ENCODE measurements around the gene ANXA4. TPM values are rescaled to one million over a fixed set of nuclear protein-coding genes. Genes with fewer than 3 reads are reported as not detected.
A peak's percentile ranks its signal among the peaks of the same experiment; 100 is the strongest.
"Not testable (repeated sequence)": the region's sequence is repeated elsewhere in the genome, so short reads cannot be mapped to it uniquely, and the experiment has no call there.

Gene ANXA4
- total and polyA plus RNA-seq, 2 donors = 23.3 to 45.3 TPM

- Histone ChIP-seq H3K27me3 (ENCODE audit: control insufficient read depth in 2 of 2, insufficient read depth in 1 of 2, low read length in 1 of 2) (no peaks in the 10 kb centered on the region), H3K4me3 (ENCODE audit: low read length in 2 of 2) (no peak overlapping the region), H3K27ac (ENCODE audit: low read depth in 1 of 2, low read length in 1 of 2) (no peak overlapping the region), H3K9me3 (ENCODE audit: control insufficient read depth in 2 of 2, insufficient read depth in 1 of 2, low read length in 1 of 2) (no peaks in the 10 kb centered on the region), H3K4me1 (ENCODE audit: control insufficient read depth in 2 of 2, insufficient read depth in 2 of 2, low read length in 2 of 2) (peaks cover 28 to 30% of the 10 kb centered on the region in 2 donors), H3K36me3 (ENCODE audit: control insufficient read depth in 2 of 2, insufficient read depth in 2 of 2, low read length in 1 of 2) (no peaks in the 10 kb centered on the region)
- WGBS = 93% methylated on average over 9 of the region's 9 CpGs
- no peak for DNase-seq (ENCODE audit: low read depth in 6 of 9, low spot score in 9 of 9)
Measured at GRCh38 chr2:69701100-69701945, 40.6 kb upstream of the ANXA4 start.

GRCh38 chr2:69703189-69703588 is 38.7 kb upstream of the ANXA4 start:
- WGBS = 87% methylated on average over 3 of the region's 3 CpGs
- Histone ChIP-seq H3K27me3 (ENCODE audit: control insufficient read depth in 2 of 2, insufficient read depth in 1 of 2, low read length in 1 of 2) (no peaks in the 10 kb centered on the region), H3K4me3 (ENCODE audit: low read length in 2 of 2) (no peak overlapping the region), H3K36me3 (ENCODE audit: control insufficient read depth in 2 of 2, insufficient read depth in 2 of 2, low read length in 1 of 2) (no peaks in the 10 kb centered on the region), H3K27ac (ENCODE audit: low read depth in 1 of 2, low read length in 1 of 2) (no peak overlapping the region), H3K4me1 (ENCODE audit: control insufficient read depth in 2 of 2, insufficient read depth in 2 of 2, low read length in 2 of 2) (peaks cover 10 to 12% of the 10 kb centered on the region in 2 donors), H3K9me3 (ENCODE audit: control insufficient read depth in 2 of 2, insufficient read depth in 1 of 2, low read length in 1 of 2) (no peaks in the 10 kb centered on the region)
- no peak for DNase-seq (ENCODE audit: low read depth in 6 of 9, low spot score in 9 of 9)

GRCh38 chr2:69704446-69704845 is 37.5 kb upstream of the ANXA4 start:
- WGBS = 93% methylated on average over 5 of the region's 5 CpGs
- peak overlapping the region in 1 of 2 donors; percentile 8 for H3K27ac ChIP-seq (ENCODE audit: low read depth in 1 of 2, low read length in 1 of 2)

GRCh38 chr2:69709290-69709689 is 32.6 kb upstream of the ANXA4 start:
- no peak for DNase-seq (ENCODE audit: low read depth in 6 of 9, low spot score in 9 of 9)
- Histone ChIP-seq H3K4me3 (ENCODE audit: low read length in 2 of 2) (no peak overlapping the region), H3K4me1 (ENCODE audit: control insufficient read depth in 2 of 2, insufficient read depth in 2 of 2, low read length in 2 of 2) (peaks cover 0 to 2% of the 10 kb centered on the region in 2 donors), H3K36me3 (ENCODE audit: control insufficient read depth in 2 of 2, insufficient read depth in 2 of 2, low read length in 1 of 2) (no peaks in the 10 kb centered on the region), H3K27me3 (ENCODE audit: control insufficient read depth in 2 of 2, insufficient read depth in 1 of 2, low read length in 1 of 2) (no peaks in the 10 kb centered on the region), H3K9me3 (ENCODE audit: control insufficient read depth in 2 of 2, insufficient read depth in 1 of 2, low read length in 1 of 2) (no peaks in the 10 kb centered on the region), H3K27ac (ENCODE audit: low read depth in 1 of 2, low read length in 1 of 2) (no peak overlapping the region)
- 93% methylated on average over 5 of the region's 5 CpGs for WGBS

More at GRCh38 chr2:69704446-69704845, 37.5 kb upstream of the ANXA4 start:
- H3K27me3 ChIP-seq (ENCODE audit: control insufficient read depth in 2 of 2, insufficient read depth in 1 of 2, low read length in 1 of 2) = no peaks in the 10 kb centered on the region
- H3K4me3 ChIP-seq (ENCODE audit: low read length in 2 of 2) = no peak overlapping the region
- no peaks in the 10 kb centered on the region for H3K9me3 ChIP-seq (ENCODE audit: control insufficient read depth in 2 of 2, insufficient read depth in 1 of 2, low read length in 1 of 2)
- H3K36me3 ChIP-seq (ENCODE audit: control insufficient read depth in 2 of 2, insufficient read depth in 2 of 2, low read length in 1 of 2) = no peaks in the 10 kb centered on the region
- H3K4me1 ChIP-seq (ENCODE audit: control insufficient read depth in 2 of 2, insufficient read depth in 2 of 2, low read length in 2 of 2) = peaks cover under 1% of the 10 kb centered on the region in 2 donors
- no peak for DNase-seq (ENCODE audit: low read depth in 6 of 9, low spot score in 9 of 9)

GRCh38 chr2:69711971-69712370 is 30.0 kb upstream of the ANXA4 start:
- DNase-seq (ENCODE audit: low read depth in 6 of 9, low spot score in 9 of 9) = no peak
- no peaks in the 10 kb centered on the region for H3K27me3 ChIP-seq (ENCODE audit: control insufficient read depth in 2 of 2, insufficient read depth in 1 of 2, low read length in 1 of 2)
- no peak overlapping the region for H3K4me3 ChIP-seq (ENCODE audit: low read length in 2 of 2)
- peaks cover 0 to 20% of the 10 kb centered on the region in 2 donors for H3K4me1 ChIP-seq (ENCODE audit: control insufficient read depth in 2 of 2, insufficient read depth in 2 of 2, low read length in 2 of 2)
- no peaks in the 10 kb centered on the region for H3K9me3 ChIP-seq (ENCODE audit: control insufficient read depth in 2 of 2, insufficient read depth in 1 of 2, low read length in 1 of 2)
- no peak overlapping the region for H3K27ac ChIP-seq (ENCODE audit: low read depth in 1 of 2, low read length in 1 of 2)
- no peaks in the 10 kb centered on the region for H3K36me3 ChIP-seq (ENCODE audit: control insufficient read depth in 2 of 2, insufficient read depth in 2 of 2, low read length in 1 of 2)
- 97% methylated on average over 3 of the region's 3 CpGs for WGBS

- Histone ChIP-seq H3K36me3 (ENCODE audit: control insufficient read depth in 2 of 2, insufficient read depth in 2 of 2, low read length in 1 of 2) (no peaks in the 10 kb centered on the region), H3K9me3 (ENCODE audit: control insufficient read depth in 2 of 2, insufficient read depth in 1 of 2, low read length in 1 of 2) (no peaks in the 10 kb centered on the region), H3K4me1 (ENCODE audit: control insufficient read depth in 2 of 2, insufficient read depth in 2 of 2, low read length in 2 of 2) (peaks cover 0 to 25% of the 10 kb centered on the region in 2 donors), H3K4me3 (ENCODE audit: low read length in 2 of 2) (no peak overlapping the region), H3K27ac (ENCODE audit: low read depth in 1 of 2, low read length in 1 of 2) (no peak overlapping the region), H3K27me3 (ENCODE audit: control insufficient read depth in 2 of 2, insufficient read depth in 1 of 2, low read length in 1 of 2) (no peaks in the 10 kb centered on the region)
- WGBS = 97% methylated on average over 6 of the region's 6 CpGs
- no peak for DNase-seq (ENCODE audit: low read depth in 6 of 9, low spot score in 9 of 9)
Measured at GRCh38 chr2:69714024-69714423, 27.9 kb upstream of the ANXA4 start.

GRCh38 chr2:69714539-69715220 is 27.3 kb upstream of the ANXA4 start:
- peaks cover 0 to 25% of the 10 kb centered on the region in 2 donors for H3K4me1 ChIP-seq (ENCODE audit: control insufficient read depth in 2 of 2, insufficient read depth in 2 of 2, low read length in 2 of 2)
- H3K27ac ChIP-seq (ENCODE audit: low read depth in 1 of 2, low read length in 1 of 2); H3K9me3 ChIP-seq (ENCODE audit: control insufficient read depth in 2 of 2, insufficient read depth in 1 of 2, low read length in 1 of 2); H3K27me3 ChIP-seq (ENCODE audit: control insufficient read depth in 2 of 2, insufficient read depth in 1 of 2, low read length in 1 of 2); H3K36me3 ChIP-seq (ENCODE audit: control insufficient read depth in 2 of 2, insufficient read depth in 2 of 2, low read length in 1 of 2); H3K4me3 ChIP-seq (ENCODE audit: low read length in 2 of 2): not testable (repeated sequence)
- 30% methylated on average over 9 of the region's 9 CpGs for WGBS
- DNase-seq (ENCODE audit: low read depth in 6 of 9, low spot score in 9 of 9) = peak; percentile 49 to 91 (median 78)

GRCh38 chr2:69715964-69716363 is 26.0 kb upstream of the ANXA4 start:
- H3K27ac ChIP-seq (ENCODE audit: low read depth in 1 of 2, low read length in 1 of 2) = peak overlapping the region in 1 of 2 donors; percentile 73
- H3K27me3 ChIP-seq (ENCODE audit: control insufficient read depth in 2 of 2, insufficient read depth in 1 of 2, low read length in 1 of 2) = no peaks in the 10 kb centered on the region
- no peaks in the 10 kb centered on the region for H3K9me3 ChIP-seq (ENCODE audit: control insufficient read depth in 2 of 2, insufficient read depth in 1 of 2, low read length in 1 of 2)
- 100% methylated on average over 1 of the region's 1 CpG for WGBS
- no peak for DNase-seq (ENCODE audit: low read depth in 6 of 9, low spot score in 9 of 9)
- no peak overlapping the region for H3K4me3 ChIP-seq (ENCODE audit: low read length in 2 of 2)
- no peaks in the 10 kb centered on the region for H3K36me3 ChIP-seq (ENCODE audit: control insufficient read depth in 2 of 2, insufficient read depth in 2 of 2, low read length in 1 of 2)
- peaks cover 0 to 25% of the 10 kb centered on the region in 2 donors for H3K4me1 ChIP-seq (ENCODE audit: control insufficient read depth in 2 of 2, insufficient read depth in 2 of 2, low read length in 2 of 2)

- H3K4me3 ChIP-seq (ENCODE audit: low read length in 2 of 2) = no peak overlapping the region
- H3K9me3 ChIP-seq (ENCODE audit: control insufficient read depth in 2 of 2, insufficient read depth in 1 of 2, low read length in 1 of 2) = no peaks in the 10 kb centered on the region
- WGBS = 91% methylated on average over 13 of the region's 13 CpGs
- H3K27ac ChIP-seq (ENCODE audit: low read depth in 1 of 2, low read length in 1 of 2) = peak overlapping the region; percentile 52 to 73
- no peak for DNase-seq (ENCODE audit: low read depth in 6 of 9, low spot score in 9 of 9)
- H3K36me3 ChIP-seq (ENCODE audit: control insufficient read depth in 2 of 2, insufficient read depth in 2 of 2, low read length in 1 of 2) = no peaks in the 10 kb centered on the region
- no peaks in the 10 kb centered on the region for H3K27me3 ChIP-seq (ENCODE audit: control insufficient read depth in 2 of 2, insufficient read depth in 1 of 2, low read length in 1 of 2)
- peaks cover 0 to 25% of the 10 kb centered on the region in 2 donors for H3K4me1 ChIP-seq (ENCODE audit: control insufficient read depth in 2 of 2, insufficient read depth in 2 of 2, low read length in 2 of 2)
Measured at GRCh38 chr2:69716555-69717120, 25.3 kb upstream of the ANXA4 start.
